ENCODE results near the gene AKR1E2. TPM values are rescaled to one million over a fixed set of nuclear protein-coding genes. Genes with fewer than 3 reads are reported as not detected.

AKR1E2 gene
- total RNA-seq, 1 experiment from 2014 or later = 24.5 TPM

DNA sequence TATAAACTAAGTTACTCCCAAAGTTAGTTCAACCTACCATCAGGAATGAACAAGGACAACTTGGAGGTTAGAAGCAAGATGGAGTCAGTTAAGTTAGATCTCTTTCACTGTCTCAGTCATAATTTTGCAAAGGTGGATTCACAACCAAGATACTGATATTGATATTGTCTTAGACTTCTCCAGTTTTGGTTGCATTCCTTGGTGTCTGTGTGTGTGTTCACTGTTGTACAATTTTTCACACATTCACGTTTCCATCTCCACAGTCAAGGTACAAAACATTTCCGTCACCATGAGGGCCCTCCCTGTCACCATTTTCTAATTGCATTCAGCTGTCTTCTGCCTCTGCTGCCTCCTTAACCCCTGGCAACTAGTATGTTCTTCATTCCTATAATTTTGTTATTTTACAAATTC, 41.1 kb downstream of the AKR1E2 start:
- H3K4me1 ChIP-seq (replicated peaks) = peaks cover 12% of the 10 kb centered on the region
- 0 out of 2 replicates have a peak, but pooled peaks cover 3% of the 10 kb centered on the region for H3K9me3 ChIP-seq (replicated peaks)
- H3K27ac ChIP-seq = no peak overlapping the region
- no peak for DNase-seq (ENCODE audit: low read depth in 1 of 2, low spot score in 2 of 2)
- no peak overlapping the region for H3K4me3 ChIP-seq
- no peaks in the 10 kb centered on the region for H3K27me3 ChIP-seq (replicated peaks)
- no peaks in the 10 kb centered on the region for H3K36me3 ChIP-seq

DNA sequence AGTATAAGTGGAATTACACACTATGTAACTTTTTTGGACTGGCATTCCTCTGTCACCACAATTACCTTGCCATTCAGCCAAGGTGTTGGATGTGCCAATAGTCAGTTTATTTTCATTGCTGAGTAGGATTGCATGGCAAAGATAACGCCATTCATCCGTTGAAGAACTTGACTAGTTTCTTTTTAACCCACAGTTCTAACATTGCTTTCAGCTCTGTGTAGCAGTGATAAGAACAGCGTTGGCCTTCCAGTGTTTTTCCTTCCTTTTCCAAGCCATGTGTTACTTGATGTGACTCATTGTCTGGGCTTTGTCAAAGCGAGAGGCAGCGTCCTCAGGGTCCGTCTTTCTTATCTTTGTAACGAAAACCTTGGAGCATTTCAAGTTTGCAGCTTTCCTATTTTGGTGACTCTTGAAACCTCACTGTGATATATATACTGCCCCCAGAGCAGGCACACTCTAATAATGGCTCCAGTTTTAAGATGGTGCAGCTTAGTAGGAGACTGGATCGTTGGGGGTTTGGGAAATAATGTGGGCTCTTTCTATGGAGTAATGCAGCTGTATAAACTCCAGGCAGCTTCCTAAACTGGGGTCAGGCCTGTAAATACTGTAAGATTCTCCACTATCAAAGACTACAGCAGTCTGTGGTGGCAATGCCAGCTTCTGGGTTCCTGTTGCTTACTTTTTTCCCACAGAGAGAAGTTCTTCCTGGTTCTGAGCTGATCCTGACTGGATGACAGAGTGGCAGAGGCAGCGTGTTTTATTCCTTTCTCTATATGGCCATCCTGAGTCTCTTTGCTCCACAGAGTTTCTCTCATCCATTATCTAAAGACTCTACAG, 41.7 kb downstream of the AKR1E2 start:
- Histone ChIP-seq H3K27me3 (replicated peaks) (no peaks in the 10 kb centered on the region), H3K36me3 (no peaks in the 10 kb centered on the region), H3K27ac (no peak overlapping the region), H3K9me3 (replicated peaks) (0 out of 2 replicates have a peak, but pooled peaks cover 3% of the 10 kb centered on the region), H3K4me3 (no peak overlapping the region), H3K4me1 (replicated peaks) (peaks cover 12% of the 10 kb centered on the region)
- DNase-seq (ENCODE audit: low read depth in 1 of 2, low spot score in 2 of 2) = no peak

DNA sequence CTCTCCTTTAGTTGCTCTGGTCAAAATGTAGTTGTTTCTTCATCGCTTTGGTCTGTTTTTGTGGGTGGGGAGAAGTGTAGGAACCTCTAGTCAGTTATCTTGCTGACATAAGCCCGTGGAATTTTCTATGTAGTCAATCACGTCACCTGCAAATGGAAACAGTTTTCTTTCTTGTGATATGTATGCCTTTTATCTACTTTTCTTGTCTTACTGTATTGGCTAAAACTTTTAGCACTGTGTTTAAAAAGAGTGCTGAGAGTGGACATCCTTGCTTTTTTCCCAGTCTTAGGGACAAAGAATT, 42.3 kb downstream of the AKR1E2 start:
- H3K27me3 ChIP-seq (replicated peaks) = no peaks in the 10 kb centered on the region
- DNase-seq (ENCODE audit: low read depth in 1 of 2, low spot score in 2 of 2) = no peak

DNA sequence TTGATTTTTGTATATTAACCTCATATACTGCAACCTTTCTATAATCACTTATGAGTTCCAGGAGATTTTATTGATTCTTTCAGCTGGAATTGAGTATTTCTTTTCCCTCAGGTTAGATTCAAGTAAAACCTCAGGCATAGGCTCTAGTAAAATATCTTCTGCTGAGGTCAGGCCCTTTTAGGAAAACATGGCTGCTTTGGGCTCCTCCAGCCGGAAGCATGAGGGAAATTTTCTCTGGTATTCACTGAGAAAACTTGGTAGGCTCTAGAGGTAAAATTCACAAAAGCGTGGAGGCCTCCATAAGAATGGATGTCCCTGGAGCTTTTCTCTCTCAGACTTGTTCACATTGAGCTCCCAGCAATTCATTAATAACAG, 56.7 kb downstream of the AKR1E2 start:
- H3K4me1 ChIP-seq (replicated peaks) = peaks cover 5% of the 10 kb centered on the region; the same call in 1 of the 2 replicates
- H3K36me3 ChIP-seq = no peaks in the 10 kb centered on the region
- H3K27me3 ChIP-seq (replicated peaks) = no peaks in the 10 kb centered on the region
- no peaks in the 10 kb centered on the region for H3K9me3 ChIP-seq (replicated peaks)
- H3K4me3 ChIP-seq = no peak overlapping the region
- 0 out of 2 replicates have a peak overlapping the region, but pooled peaks have one; percentile 12 for H3K27ac ChIP-seq
- no peak for DNase-seq (ENCODE audit: low read depth in 1 of 2, low spot score in 2 of 2)

More for the DNA sequence above, 42.3 kb downstream of the AKR1E2 start:
- no peaks in the 10 kb centered on the region for H3K36me3 ChIP-seq
- no peak overlapping the region for H3K27ac ChIP-seq
- no peak overlapping the region for H3K4me3 ChIP-seq
- H3K9me3 ChIP-seq (replicated peaks) = 0 out of 2 replicates have a peak, but pooled peaks cover 3% of the 10 kb centered on the region
- peaks cover 12% of the 10 kb centered on the region for H3K4me1 ChIP-seq (replicated peaks)

DNA sequence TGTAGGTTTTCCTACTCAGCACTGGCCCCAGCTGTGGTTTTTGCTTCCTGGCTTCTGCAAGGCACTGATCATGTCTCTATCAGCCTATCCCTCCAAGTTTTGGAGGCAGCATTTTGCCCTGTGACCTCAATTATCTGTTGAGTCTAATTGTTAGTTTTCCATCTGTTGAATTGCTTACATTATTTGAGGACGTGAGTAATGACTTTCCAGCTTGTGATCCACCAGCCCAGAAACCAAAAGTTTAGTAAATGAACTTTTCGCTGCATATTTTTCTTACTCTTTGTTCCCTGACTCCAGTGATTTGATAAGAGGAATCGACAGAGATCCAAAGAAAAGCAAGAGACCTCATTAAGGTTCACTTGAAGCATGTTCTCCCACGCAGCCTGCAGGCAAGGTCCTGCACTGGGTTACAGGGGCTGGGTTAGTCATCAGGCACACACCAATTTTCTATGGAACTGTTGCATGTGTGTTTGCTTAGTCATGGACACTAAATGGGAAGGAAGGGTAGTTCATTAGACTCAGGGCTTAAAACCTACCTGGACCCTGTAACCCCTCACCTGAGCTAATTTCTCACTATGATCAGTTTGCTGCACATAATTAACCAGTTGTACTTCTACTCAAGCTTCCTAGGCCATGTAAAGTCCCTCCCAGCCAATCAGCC, 57.2 kb downstream of the AKR1E2 start:
- Histone ChIP-seq H3K9me3 (replicated peaks) (no peaks in the 10 kb centered on the region), H3K27ac (0 out of 2 replicates have a peak overlapping the region, but pooled peaks have one; percentile 12), H3K4me3 (no peak overlapping the region), H3K27me3 (replicated peaks) (no peaks in the 10 kb centered on the region), H3K4me1 (replicated peaks) (peaks cover 5% of the 10 kb centered on the region; the same call in 1 of the 2 replicates), H3K36me3 (no peaks in the 10 kb centered on the region)
- DNase-seq (ENCODE audit: low read depth in 1 of 2, low spot score in 2 of 2) = peak in 1 of 2 experiments; percentile 13

DNA sequence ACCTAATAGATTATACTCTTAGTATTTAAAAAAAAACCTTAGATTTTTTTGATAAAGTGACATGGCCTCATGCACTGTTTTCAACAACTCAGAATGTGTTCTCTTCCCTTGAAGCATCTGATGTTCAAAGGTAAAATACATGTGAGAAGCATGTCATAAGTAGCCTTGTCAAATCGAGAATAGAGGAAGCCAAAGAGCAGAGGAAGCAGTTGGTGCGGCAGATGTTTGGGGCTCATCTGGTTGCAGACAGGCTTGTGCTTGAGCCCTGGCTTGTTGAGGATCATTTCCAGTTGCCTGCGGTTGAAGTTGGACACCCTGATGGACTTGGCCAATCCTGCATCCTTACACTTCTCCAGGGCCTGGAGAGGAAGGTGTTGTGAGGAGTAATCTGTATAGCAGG, 59.2 kb downstream of the AKR1E2 start:
- H3K4me1 ChIP-seq (replicated peaks) = peaks cover 5% of the 10 kb centered on the region; the same call in 1 of the 2 replicates
- H3K9me3 ChIP-seq (replicated peaks) = no peaks in the 10 kb centered on the region
- no peak overlapping the region for H3K27ac ChIP-seq
- DNase-seq (ENCODE audit: low read depth in 1 of 2, low spot score in 2 of 2) = no peak
- no peaks in the 10 kb centered on the region for H3K27me3 ChIP-seq (replicated peaks)
- H3K4me3 ChIP-seq = no peak overlapping the region
- H3K36me3 ChIP-seq = no peaks in the 10 kb centered on the region

DNA sequence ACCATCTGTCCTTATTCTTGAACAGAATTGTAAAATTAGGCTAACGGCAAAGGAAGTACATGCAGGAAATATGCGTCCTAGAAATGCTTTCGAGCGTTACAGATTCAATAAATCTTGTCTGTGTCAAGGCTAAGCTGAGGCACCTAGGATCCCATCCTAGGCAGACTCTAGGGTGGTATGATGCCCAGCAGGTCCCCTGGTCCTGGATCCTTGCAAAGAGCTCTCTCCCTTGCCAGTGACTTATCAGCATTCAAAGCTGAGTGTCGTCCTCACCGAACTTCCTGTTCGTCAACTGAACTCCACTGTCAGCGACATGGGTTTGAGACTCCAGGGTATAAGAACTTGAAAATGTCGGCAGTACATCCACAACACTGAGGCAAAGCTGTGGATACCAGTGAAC, 61.5 kb downstream of the AKR1E2 start:
- no peaks in the 10 kb centered on the region for H3K36me3 ChIP-seq
- H3K4me3 ChIP-seq = no peak overlapping the region
- H3K27me3 ChIP-seq (replicated peaks) = no peaks in the 10 kb centered on the region
- peaks cover 5% of the 10 kb centered on the region; the same call in 1 of the 2 replicates for H3K4me1 ChIP-seq (replicated peaks)
- DNase-seq (ENCODE audit: low read depth in 1 of 2, low spot score in 2 of 2) = no peak
- no peak overlapping the region for H3K27ac ChIP-seq
- no peaks in the 10 kb centered on the region for H3K9me3 ChIP-seq (replicated peaks)

DNA sequence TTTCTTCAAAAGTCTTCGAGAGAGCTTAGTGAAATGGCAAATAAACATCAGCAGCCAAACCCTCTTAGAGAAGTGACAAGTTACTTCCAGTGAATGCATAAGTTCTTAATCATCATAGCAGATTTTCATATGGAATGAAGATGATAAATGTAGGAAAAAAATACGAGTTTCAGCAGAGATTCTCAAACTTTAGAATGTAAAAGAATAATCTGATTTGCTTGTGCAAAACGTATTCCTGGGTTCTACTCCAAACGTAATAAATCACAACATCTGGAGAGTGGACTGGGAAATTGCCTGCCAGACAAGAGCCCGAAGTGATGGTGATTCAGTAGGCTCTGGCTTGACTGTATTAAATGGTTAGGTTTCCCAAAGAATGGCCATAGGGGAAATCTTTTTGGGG, 62.2 kb downstream of the AKR1E2 start:
- no peak for DNase-seq (ENCODE audit: low read depth in 1 of 2, low spot score in 2 of 2)

GRCh38 chr10:4889959-4890358, 64.0 kb downstream of the AKR1E2 start:
- no peaks in the 10 kb centered on the region for H3K9me3 ChIP-seq (replicated peaks)

More for the DNA sequence above, 62.2 kb downstream of the AKR1E2 start:
- no peaks in the 10 kb centered on the region for H3K9me3 ChIP-seq (replicated peaks)
- peaks cover 1% of the 10 kb centered on the region; the same call in 1 of the 2 replicates for H3K4me1 ChIP-seq (replicated peaks)
- no peaks in the 10 kb centered on the region for H3K27me3 ChIP-seq (replicated peaks)
- no peaks in the 10 kb centered on the region for H3K36me3 ChIP-seq
- no peak overlapping the region for H3K27ac ChIP-seq
- H3K4me3 ChIP-seq = no peak overlapping the region

DNA sequence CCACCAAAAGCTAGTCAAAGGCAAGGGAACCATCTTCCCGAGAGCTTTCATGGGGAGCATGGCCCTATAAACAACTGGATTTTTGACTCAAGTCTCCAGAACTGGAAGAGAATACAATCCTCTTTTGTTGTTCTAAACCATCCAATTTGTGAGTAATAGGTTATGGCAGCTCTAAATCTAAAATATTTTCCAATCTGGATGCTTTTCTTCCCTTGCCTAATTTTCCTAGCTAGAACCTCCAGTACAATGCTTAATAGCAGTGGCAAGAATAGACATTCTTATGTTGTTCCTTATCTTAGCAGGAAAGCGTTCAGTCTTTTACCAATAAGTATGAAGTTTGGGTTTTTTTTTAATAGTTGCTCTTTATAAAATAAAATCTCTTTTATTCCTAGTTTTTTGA, 66.7 kb downstream of the AKR1E2 start:
- H3K9me3 ChIP-seq (replicated peaks) = 0 out of 2 replicates have a peak, but pooled peaks cover 5% of the 10 kb centered on the region
- no peaks in the 10 kb centered on the region for H3K27me3 ChIP-seq (replicated peaks)
- no peak for DNase-seq (ENCODE audit: low read depth in 1 of 2, low spot score in 2 of 2)
- no peak overlapping the region for H3K27ac ChIP-seq
- H3K4me1 ChIP-seq (replicated peaks) = no peaks in the 10 kb centered on the region
- no peaks in the 10 kb centered on the region for H3K36me3 ChIP-seq
- H3K4me3 ChIP-seq = no peak overlapping the region

More at GRCh38 chr10:4889959-4890358, 64.0 kb downstream of the AKR1E2 start:
- Histone ChIP-seq H3K36me3 (no peaks in the 10 kb centered on the region), H3K4me3 (no peak overlapping the region), H3K27me3 (replicated peaks) (no peaks in the 10 kb centered on the region), H3K27ac (no peak overlapping the region), H3K4me1 (replicated peaks) (no peaks in the 10 kb centered on the region)
- DNase-seq (ENCODE audit: low read depth in 1 of 2, low spot score in 2 of 2) = no peak

GRCh38 chr10:4894335-4894734, 68.3 kb downstream of the AKR1E2 start:
- Histone ChIP-seq H3K4me1 (replicated peaks) (no peaks in the 10 kb centered on the region), H3K27me3 (replicated peaks) (no peaks in the 10 kb centered on the region), H3K4me3 (no peak overlapping the region), H3K27ac (no peak overlapping the region), H3K9me3 (replicated peaks) (0 out of 2 replicates have a peak, but pooled peaks cover 5% of the 10 kb centered on the region), H3K36me3 (no peaks in the 10 kb centered on the region)
- DNase-seq (ENCODE audit: low read depth in 1 of 2, low spot score in 2 of 2) = no peak
